GM18517 (cell line): Measurements from ENCODE around the gene ARHGEF4.

ENCODE experiments used
- ATAC-seq: cut with Tn5 transposase; IDR thresholded peaks from one replicate; pipeline ENCODE4 v1.9.1; 2021; ENCODE audit warnings: mild to moderate bottlenecking, moderate library complexity; ENCODE audit not compliant: unreplicated experiment

ARHGEF4 gene

GRCh38 chr2:130849896-130850787, 13.4 kb downstream of the ARHGEF4 start:
- ATAC-seq, result no peak

- ATAC-seq, result no peak
Measured at GRCh38 chr2:130850788-130851623, 14.3 kb downstream of the ARHGEF4 start.

- no peak for ATAC-seq
Measured at GRCh38 chr2:130851624-130852382, 15.1 kb downstream of the ARHGEF4 start.

GRCh38 chr2:130852521-130853115, 15.9 kb downstream of the ARHGEF4 start:
- ATAC-seq, result no peak

- ATAC-seq, result no peak
Measured at GRCh38 chr2:130853391-130853790, 16.7 kb downstream of the ARHGEF4 start.

- ATAC-seq, result no peak
Measured at GRCh38 chr2:130854301-130854700, 17.6 kb downstream of the ARHGEF4 start.

GRCh38 chr2:130864830-130865800, 28.4 kb downstream of the ARHGEF4 start:
- no peak for ATAC-seq

GRCh38 chr2:130869441-130870160, 32.9 kb downstream of the ARHGEF4 start:
- ATAC-seq, result no peak

GRCh38 chr2:130870161-130870485, 33.4 kb downstream of the ARHGEF4 start:
- ATAC-seq, result no peak

- no peak for ATAC-seq
Measured at GRCh38 chr2:130870779-130871178, 34.1 kb downstream of the ARHGEF4 start.

GRCh38 chr2:130871843-130872740, 35.4 kb downstream of the ARHGEF4 start:
- ATAC-seq, result no peak

- ATAC-seq, result no peak
Measured at GRCh38 chr2:130872741-130873125, 36.0 kb downstream of the ARHGEF4 start.

- ATAC-seq, result peak; percentile 83
Measured at GRCh38 chr2:130873700-130874346, 37.1 kb downstream of the ARHGEF4 start.

GRCh38 chr2:130874512-130874911, 37.8 kb downstream of the ARHGEF4 start:
- no peak for ATAC-seq

- ATAC-seq, result no peak
Measured at GRCh38 chr2:130875935-130876334, 39.2 kb downstream of the ARHGEF4 start.

- no peak for ATAC-seq
Measured at GRCh38 chr2:130877258-130877657, 40.5 kb downstream of the ARHGEF4 start.

- no peak for ATAC-seq
Measured at GRCh38 chr2:130878316-130878715, 41.6 kb downstream of the ARHGEF4 start.

- no peak for ATAC-seq
Measured at GRCh38 chr2:130878933-130879332, 42.2 kb downstream of the ARHGEF4 start.
